ENCODE results near the gene TNP1. TPM values are rescaled to one million over a fixed set of nuclear protein-coding genes. Genes with fewer than 3 reads are reported as not detected.

Gene TNP1
- total RNA-seq, 1 donor from 2014 or later: not detected

DNA sequence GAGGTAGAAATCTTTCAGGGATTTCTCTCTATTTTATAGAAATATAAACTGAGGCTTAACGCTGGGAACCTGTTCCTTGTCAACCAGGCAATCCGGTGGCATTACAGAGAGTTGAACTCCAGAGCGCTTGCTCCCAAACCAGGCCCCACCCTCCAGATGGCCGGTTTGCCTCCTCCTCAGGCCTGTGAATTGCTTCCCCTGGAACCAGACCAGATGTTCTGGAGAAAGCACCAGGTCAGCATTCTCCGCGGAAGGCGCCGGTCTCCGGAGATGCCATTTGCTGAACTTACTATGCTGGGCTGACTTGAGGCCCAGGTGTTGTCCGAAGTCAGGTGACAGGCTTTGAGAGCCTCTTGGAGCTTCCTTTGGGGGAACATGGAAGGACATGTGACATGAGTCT lies 17.2 kb downstream of the TNP1 start:
- DNase-seq (ENCODE audit: low read depth in 2 of 2): no peak

DNA sequence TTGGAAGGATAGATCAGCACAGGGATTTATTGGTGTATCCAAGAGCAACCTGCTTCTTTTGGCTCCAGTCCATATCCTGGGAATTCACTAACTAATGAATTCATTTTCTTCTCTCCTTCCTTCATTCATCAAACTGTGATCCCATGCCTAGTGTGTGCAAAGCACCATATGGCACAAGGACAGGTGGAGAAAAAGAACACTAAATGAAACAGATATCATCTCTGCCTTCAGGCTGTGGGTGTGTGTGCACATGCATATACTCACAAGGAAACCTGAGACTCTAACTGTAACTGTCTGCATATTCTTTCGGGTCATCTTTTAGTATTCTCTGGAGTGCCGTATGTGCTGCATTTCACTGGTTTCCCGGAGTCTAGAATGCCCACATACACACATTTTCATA lies 20.2 kb downstream of the TNP1 start:
- DNase-seq (ENCODE audit: low read depth in 2 of 2): no peak

DNA sequence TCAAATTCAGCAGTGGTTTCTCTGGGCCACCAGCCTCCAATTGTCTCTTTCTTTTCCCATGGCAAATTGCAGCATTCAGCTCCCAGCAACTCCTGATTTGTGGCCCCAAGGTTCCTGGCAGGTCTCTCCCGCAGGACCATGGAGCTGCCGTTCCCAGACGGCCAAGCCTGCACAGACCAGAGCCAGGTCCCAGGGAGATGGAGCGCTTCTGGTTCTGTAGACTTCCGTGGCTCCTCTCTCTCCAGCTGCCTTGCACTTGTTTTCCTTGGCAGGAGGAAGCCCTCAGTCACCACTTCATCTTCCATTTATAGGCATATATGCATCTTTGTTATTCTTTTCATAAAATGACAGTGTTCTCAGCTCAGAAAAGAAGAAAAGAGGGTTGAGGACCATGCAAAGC lies 21.7 kb downstream of the TNP1 start:
- DNase-seq (ENCODE audit: low read depth in 2 of 2): no peak

DNA sequence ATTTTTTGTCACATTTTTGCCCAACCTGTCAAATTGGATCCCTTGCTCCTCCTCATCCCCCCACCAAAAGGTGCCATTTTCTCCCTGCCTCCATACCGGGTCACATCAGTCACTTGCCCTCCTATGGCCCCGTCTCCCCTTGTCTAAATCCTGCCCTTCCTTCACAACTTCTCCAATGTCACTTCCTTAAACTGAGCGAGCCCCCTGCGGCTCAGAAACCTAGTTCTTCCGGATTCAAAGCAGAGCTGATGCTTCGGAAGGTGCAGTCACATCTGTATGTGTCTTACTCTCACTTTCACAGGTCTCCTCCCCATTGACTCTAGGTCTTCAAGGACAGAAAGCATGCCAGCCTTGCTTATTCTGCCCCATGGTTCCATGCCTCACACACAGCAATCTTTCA lies 22.1 kb downstream of the TNP1 start:
- no peak for DNase-seq (ENCODE audit: low read depth in 2 of 2)

DNA sequence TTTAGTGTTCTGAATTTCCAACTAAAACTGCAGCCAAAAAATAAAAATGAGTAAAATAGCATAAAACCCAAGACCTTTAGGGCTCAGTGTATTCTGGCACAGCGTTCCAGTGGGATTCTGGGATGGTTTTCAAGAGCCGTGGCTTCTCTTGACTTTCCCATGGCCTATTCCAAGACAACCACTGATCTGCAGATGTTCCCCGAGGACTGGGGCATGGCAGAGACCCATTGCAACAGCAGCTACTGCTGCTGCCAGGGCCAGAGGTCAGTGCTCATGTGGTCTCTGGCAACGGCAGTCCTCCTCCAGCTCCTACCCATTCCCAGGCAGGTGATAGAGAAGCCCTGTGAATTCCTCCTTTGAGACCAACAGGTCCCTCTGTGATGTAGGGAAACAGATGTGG lies 26.8 kb downstream of the TNP1 start:
- DNase-seq (ENCODE audit: low read depth in 2 of 2): no peak

DNA sequence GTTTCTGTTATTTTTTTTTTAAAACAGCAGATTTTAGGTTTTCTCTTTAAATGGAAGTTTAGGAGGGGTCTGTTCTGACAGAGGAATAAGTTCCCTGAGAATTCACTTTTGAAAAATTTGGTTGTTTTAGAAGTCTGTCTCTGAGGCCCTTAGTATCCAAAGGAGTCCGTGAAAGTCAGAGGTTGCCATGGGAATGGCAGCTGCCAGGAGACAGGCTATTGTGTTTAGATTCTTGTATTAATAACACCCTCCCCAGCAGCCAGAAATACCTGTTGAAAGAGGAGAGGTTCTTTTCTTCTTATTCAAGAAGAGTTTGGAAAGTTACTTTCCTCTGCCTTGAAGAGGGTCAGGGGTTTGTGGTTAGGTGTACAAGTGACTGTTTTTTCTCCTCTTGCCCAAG lies 29.5 kb downstream of the TNP1 start:
- DNase-seq (ENCODE audit: low read depth in 2 of 2): no peak

DNA sequence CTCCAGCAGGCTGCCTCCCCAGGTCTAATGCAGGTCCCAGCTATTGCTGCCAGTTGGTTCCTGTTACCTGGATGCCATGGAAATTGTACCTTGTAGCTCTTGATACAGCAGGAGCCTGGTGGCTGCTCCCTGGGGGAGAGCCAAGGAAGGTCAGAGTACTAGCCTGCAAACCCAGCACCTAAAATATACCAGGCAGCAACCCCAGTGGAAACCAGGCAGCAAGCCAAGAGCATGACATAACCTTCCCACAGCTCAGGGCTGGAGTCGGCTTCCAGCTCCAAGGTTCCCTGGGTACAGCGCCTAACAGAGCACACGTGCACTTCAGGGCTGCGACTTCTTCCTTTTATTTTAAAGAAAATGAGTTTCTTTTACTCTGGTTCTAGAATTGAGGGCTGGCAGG lies 30.3 kb downstream of the TNP1 start:
- peak; percentile 2 to 21 for DNase-seq (ENCODE audit: low read depth in 2 of 2)

DNA sequence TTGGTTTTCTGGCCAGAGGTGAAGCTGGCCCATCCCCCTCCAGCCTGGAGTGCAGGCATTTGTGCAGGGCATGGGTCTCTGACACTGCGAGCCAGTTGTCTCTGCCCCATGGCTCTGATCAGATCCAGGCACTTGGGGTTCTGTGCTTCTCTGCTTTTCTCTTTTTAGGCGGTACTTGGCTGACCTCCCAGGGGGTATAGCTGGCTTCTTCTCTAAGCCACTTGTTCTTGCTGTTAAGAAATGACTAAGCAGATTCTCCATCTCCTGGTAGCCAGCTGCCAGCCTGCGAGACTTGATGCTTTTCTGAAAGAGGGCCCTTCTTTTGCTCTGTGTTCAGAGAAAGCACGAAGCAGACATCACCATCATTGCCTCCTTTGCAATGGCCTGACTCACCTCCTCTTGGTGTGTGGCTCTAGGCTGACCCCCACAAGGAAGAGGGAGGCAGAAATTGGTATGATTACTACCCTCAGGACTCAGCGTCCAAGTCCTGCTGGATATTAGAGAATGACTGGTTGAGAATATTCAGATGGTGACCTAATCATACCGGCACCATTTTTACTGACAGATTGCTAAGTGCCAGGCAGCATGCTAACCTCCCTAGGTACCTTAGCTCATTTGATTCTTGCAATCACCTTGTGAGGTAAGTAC lies 32.7 kb downstream of the TNP1 start:
- DNase-seq (ENCODE audit: low read depth in 2 of 2): no peak

DNA sequence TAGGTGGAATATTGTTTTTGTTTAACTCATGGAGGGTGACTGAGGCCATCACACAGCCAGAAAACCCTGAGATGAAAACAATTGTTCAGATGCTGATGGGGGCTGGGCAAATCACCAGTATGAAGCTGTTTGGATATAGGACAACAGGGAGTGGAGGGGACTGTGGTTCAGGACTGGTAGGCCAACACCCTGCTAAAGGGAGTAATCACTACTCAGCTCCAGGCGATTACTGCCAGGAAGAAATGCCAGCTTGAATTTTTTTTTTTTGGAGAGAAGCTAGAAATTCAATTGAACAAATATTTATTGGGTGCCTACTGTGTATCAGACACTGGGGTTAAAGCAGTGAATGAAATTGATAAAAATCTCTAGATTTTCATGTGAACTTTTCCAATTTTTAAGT lies 37.4 kb downstream of the TNP1 start:
- DNase-seq (ENCODE audit: low read depth in 2 of 2): no peak

DNA sequence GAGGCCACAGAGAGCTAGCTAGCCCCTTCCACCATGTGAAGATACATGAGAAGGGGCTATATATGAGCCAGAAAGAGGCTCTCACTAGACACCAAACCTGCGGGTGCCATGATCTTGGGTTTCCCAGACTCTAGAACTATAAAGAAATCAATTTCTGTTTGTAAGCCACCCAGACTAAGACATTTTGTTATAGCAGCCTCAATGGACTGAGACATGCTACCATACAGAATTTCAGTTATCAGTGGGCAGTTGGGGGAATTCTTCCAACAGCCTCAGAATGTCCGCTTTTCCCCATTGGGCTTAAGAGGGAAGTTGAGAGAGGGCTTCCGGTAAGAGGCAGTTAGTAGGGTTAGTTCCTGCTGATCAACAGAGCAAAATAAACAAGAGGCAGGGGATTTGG lies 39.2 kb downstream of the TNP1 start:
- DNase-seq (ENCODE audit: low read depth in 2 of 2): no peak

DNA sequence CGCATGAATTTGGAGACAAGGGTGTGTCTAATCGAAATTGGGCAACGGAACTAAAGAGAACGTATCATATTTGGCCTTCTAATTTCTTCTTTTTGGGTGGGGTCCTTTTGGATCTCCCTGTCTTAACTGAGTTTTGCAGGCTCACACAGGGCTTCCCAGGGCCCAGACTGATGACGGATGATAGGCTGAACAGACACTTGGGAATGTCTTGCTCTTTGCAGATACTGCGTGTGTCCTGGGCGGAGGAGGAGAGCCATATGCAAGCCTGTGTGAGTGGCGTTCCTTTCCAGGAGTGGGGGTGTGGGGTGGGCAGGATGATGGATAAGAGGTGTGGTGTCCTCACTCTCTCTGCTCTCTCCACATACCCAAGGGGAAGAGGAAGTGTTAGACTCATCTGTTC lies 40.1 kb downstream of the TNP1 start:
- no peak for DNase-seq (ENCODE audit: low read depth in 2 of 2)

DNA sequence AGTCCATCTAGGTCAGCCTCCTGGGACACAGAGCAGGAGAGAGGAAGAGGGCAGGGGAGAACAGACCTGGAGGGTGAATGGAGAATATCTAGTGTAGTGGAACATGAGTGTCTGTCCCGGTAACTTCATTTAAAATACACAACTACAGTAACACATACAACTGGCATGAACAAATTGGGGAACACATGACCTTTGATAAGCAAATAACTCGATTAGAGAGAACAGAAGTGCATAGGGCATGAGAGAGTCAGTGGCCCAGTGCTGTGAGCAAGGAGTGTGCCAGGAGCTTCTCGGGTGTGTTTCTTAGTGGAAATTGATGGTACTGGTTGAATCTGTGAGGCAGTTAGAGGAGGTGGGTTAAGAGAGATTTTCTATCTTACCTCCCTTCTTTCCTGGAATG lies 40.8 kb downstream of the TNP1 start:
- no peak for DNase-seq (ENCODE audit: low read depth in 2 of 2)

DNA sequence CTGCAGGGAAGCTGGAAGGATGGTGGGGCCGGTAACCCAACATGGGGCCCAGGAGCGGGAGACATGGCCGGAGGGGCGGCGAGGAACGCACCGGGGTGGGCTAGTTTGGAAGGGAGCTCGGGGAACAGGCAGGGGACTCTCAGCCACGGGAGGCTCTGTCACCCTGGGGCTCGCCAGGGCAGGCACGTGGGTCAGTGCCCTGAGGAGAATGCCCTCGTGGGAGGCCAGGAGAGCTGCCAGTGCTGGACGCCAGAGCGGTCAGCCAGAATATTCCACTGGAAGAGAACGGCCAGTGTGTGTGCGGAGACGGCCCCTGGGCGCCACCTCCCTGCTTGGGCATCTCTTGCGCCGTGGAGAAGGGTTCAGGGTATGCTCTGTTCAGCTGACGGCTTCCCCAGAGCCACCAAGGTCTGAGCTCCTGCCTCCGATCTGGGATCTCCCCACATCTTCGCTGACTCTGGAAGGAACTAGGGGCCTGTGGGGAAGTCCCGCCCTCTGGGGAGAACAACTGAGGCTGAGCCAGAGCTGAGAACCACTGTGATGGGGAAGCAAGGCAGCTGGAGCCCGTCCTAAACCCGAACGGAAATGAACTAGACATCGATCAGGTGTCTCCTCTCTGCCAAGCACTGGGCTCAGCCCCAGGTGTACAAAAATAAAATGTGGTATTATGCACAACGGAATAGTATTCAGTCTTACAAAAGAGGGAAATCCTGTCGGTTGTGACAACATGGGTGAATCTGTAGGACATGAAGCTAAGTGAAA lies 49.3 kb downstream of the TNP1 start:
- no peak for DNase-seq (ENCODE audit: low read depth in 2 of 2)

Other genes with a start within 250 kb of the TNP1 start
- 53.0 and 54.5 TPM in 2 replicates for gene IGFBP2, start 226.6 kb downstream of the TNP1 start, total RNA-seq
- 0.25 and 0.64 TPM in 2 replicates for gene IGFBP5, start 164.5 kb downstream of the TNP1 start, total RNA-seq

Measured in dermis microvascular lymphatic vessel endothelial cell (primary cell).